CD14-positive monocyte (primary cell): ENCODE results near the gene SOX5. TPM values are rescaled to one million over a fixed set of nuclear protein-coding genes. Genes with fewer than 3 reads are reported as not detected.
"Not testable (repeated sequence)": the region's sequence is repeated elsewhere in the genome, so short reads cannot be mapped to it uniquely, and the experiment has no call there.

Experiments used
- DNase-seq, 3 donors: peaks; one replicate each; pipeline ENCODE4 v3.0.0-alpha.2; 2011 to 2022
- H2AFZ ChIP-seq: 2 replicates; pipeline ENCODE4 v1.6.0; 2012; ENCODE audit warnings: mild to moderate bottlenecking, low read depth, low read length, inconsistent platforms; ENCODE audit not compliant: insufficient read depth, poor library complexity, severe bottlenecking
- H3K27ac ChIP-seq, 2 donors: 1 replicate in 1 of 2; 2 replicates in 1 of 2; pipeline ENCODE4 v1.5.1; 2012 to 2013; ENCODE audit warnings: low read length in 2 of 2, control low read depth in 1 of 2, inconsistent platforms in 1 of 2, low read depth in 1 of 2, mild to moderate bottlenecking in 1 of 2
- H3K27me3 ChIP-seq, 2 donors: one replicate each; pipeline versions ENCODE4 v1.6.0 to v1.6.1; 2011 to 2013; ENCODE audit warnings: low read length in 2 of 2; ENCODE audit not compliant: control insufficient read depth in 2 of 2, insufficient read depth in 2 of 2
- H3K36me3 ChIP-seq, 2 donors: replicated peaks in 1 of 2; 1 replicate in 1 of 2; 2 replicates in 1 of 2; pipeline versions ENCODE4 v1.5.1 to v1.6.1; 2012 to 2013; ENCODE audit warnings: low read length in 2 of 2, control low read depth in 1 of 2, inconsistent platforms in 1 of 2, mild to moderate bottlenecking in 1 of 2; ENCODE audit not compliant: insufficient read depth in 2 of 2, control insufficient read depth in 1 of 2
- H3K4me1 ChIP-seq, 2 donors: 1 replicate in 1 of 2; 2 replicates in 1 of 2; pipeline versions ENCODE4 v1.5.1 to v1.6.1; 2012 to 2013; ENCODE audit warnings: low read length in 2 of 2, control low read depth in 1 of 2, inconsistent platforms in 1 of 2, mild to moderate bottlenecking in 1 of 2, moderate library complexity in 1 of 2; ENCODE audit not compliant: insufficient read depth in 2 of 2, control insufficient read depth in 1 of 2
- H3K4me2 ChIP-seq: replicated peaks from 2 replicates; pipeline ENCODE3; 2012; ENCODE audit warnings: low read length, moderate library complexity, mild to moderate bottlenecking; ENCODE audit not compliant: poor library complexity, severe bottlenecking; ENCODE audit errors: extremely low read depth
- H3K4me3 ChIP-seq, 3 experiments: fragments of 200-600 bp in 1 of 3; sonication (generic) in 1 of 3; replicated peaks in 1 of 3; 1 replicate in 2 of 3; 2 replicates in 1 of 3; pipeline ENCODE4 v1.5.1; 2011 to 2013; ENCODE audit warnings: low read length in 3 of 3, mild to moderate bottlenecking in 3 of 3, control low read depth in 2 of 3, low read depth in 2 of 3, inconsistent platforms in 1 of 3, moderate library complexity in 1 of 3
- H3K79me2 ChIP-seq: 2 replicates; pipeline ENCODE4 v1.6.0; 2012; ENCODE audit warnings: mild to moderate bottlenecking, control low read depth, inconsistent platforms, low read length, moderate library complexity; ENCODE audit not compliant: insufficient read depth
- H3K9ac ChIP-seq: 2 replicates; pipeline ENCODE4 v1.6.0; 2017; ENCODE audit warnings: low read length, mild to moderate bottlenecking; ENCODE audit not compliant: insufficient read depth, poor library complexity, severe bottlenecking
- H3K9me3 ChIP-seq, 2 donors: replicated peaks in 1 of 2; 1 replicate in 1 of 2; 2 replicates in 1 of 2; pipeline versions ENCODE4 v1.5.1 to v1.6.1; 2012 to 2013; ENCODE audit warnings: low read length in 2 of 2, control low read depth in 1 of 2; ENCODE audit not compliant: control insufficient read depth in 1 of 2, insufficient read depth in 1 of 2
- H4K20me1 ChIP-seq: 2 replicates; pipeline ENCODE4 v1.6.0; 2012; ENCODE audit warnings: mild to moderate bottlenecking, low read length, control low read depth, moderate library complexity; ENCODE audit not compliant: insufficient read depth
- H3K27ac Mint-ChIP-seq, 7 donors: one replicate each; pipeline ENCODE4 v1.8.0; 2020; ENCODE audit warnings: mild to moderate bottlenecking in 7 of 7, mixed read lengths in 7 of 7, moderate library complexity in 6 of 7, inconsistent platforms in 2 of 7
- H3K27me3 Mint-ChIP-seq, 3 donors: one replicate each; pipeline ENCODE4 v1.8.0; 2021 to 2022; ENCODE audit warnings: low read depth in 3 of 3, mild to moderate bottlenecking in 3 of 3, mixed read lengths in 3 of 3, moderate library complexity in 3 of 3, inconsistent platforms in 1 of 3
- H3K36me3 Mint-ChIP-seq, 2 donors: one replicate each; pipeline ENCODE4 v1.8.0; 2020; ENCODE audit warnings: mixed read lengths in 2 of 2, inconsistent platforms in 1 of 2, mild to moderate bottlenecking in 1 of 2
- H3K4me1 Mint-ChIP-seq: one replicate; pipeline ENCODE4 v1.8.0; 2020; ENCODE audit warnings: mild to moderate bottlenecking, mixed read lengths
- H3K4me3 Mint-ChIP-seq, 2 donors: one replicate each; pipeline ENCODE4 v1.8.0; 2020; ENCODE audit warnings: mild to moderate bottlenecking in 2 of 2, mixed read lengths in 2 of 2, moderate library complexity in 1 of 2
- H3K9me3 Mint-ChIP-seq, 7 donors: one replicate each; pipeline ENCODE4 v1.8.0; 2020 to 2022; ENCODE audit warnings: mixed read lengths in 7 of 7, mild to moderate bottlenecking in 6 of 7, moderate library complexity in 6 of 7, inconsistent platforms in 2 of 7
- WGBS: methylation state at CpG from one replicate; pipeline ENCODE4 v1.1.5; 2013; ENCODE audit warnings: missing lambda C conversion rate; ENCODE audit not compliant: insufficient coverage; 5-methylcytosine and 5-hydroxymethylcytosine counted together
- intact Hi-C, 2 donors: fragments of 100-400 bp; cut with micrococcal nuclease; formaldehyde crosslinking; loops; one replicate each; pipeline versions ENCODE4 v1.15.0 to v1.15.1; 2023
- polyA plus RNA-seq, 3 donors: library from polyadenylated mRNA; depleted of rRNA in 1 of 3; unstranded in 2 of 3; stranded (reverse) in 1 of 3; fragments of 300-500 nt in 2 of 3; fragments of >200 nt in 1 of 3; fragmentation: Illumina TruSeq in 2 of 3; gene quantifications; 1 replicate in 2 of 3; 2 replicates in 1 of 3; pipeline ENCODE4 v1.2.3, GENCODE V29; 2012 to 2021
- TF ChIP-seq, protein P1 (sequence below): fragments of 200-600 bp; IDR thresholded peaks from one replicate; pipeline ENCODE4 v1.8.0; 2022; ENCODE audit warnings: antibody characterized with exemption, mild to moderate bottlenecking

SOX5 gene
- polyA plus RNA-seq, 3 donors = not detected

DNA sequence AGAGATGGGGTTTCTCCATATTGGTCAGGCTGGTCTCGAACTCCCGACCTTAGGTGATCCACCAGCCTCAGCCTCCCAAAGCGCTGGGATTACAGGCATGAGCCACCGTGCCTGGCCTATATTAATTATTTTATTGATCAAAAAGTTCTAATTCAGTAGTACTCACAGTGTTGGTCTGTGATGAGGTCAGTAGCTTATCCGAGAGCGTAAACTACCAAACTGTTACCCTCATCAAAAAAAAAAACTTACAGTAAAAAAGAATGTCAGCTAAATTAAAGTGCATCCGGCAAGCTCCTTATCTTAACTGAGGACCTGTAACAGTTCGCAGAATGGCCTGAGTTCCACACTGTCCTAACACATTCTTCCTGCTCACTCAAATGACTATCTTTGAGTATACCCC, 228.2 kb downstream of the SOX5 start:
- no peak overlapping the region for H3K4me3 Mint-ChIP-seq
- H3K36me3 Mint-ChIP-seq = no peaks in the 10 kb centered on the region
- no peaks in the 10 kb centered on the region for H3K4me1 ChIP-seq
- no peak for DNase-seq
- no peaks in the 10 kb centered on the region for H4K20me1 ChIP-seq
- H3K79me2 ChIP-seq = no peaks in the 10 kb centered on the region
- TF ChIP-seq, protein P1, sequence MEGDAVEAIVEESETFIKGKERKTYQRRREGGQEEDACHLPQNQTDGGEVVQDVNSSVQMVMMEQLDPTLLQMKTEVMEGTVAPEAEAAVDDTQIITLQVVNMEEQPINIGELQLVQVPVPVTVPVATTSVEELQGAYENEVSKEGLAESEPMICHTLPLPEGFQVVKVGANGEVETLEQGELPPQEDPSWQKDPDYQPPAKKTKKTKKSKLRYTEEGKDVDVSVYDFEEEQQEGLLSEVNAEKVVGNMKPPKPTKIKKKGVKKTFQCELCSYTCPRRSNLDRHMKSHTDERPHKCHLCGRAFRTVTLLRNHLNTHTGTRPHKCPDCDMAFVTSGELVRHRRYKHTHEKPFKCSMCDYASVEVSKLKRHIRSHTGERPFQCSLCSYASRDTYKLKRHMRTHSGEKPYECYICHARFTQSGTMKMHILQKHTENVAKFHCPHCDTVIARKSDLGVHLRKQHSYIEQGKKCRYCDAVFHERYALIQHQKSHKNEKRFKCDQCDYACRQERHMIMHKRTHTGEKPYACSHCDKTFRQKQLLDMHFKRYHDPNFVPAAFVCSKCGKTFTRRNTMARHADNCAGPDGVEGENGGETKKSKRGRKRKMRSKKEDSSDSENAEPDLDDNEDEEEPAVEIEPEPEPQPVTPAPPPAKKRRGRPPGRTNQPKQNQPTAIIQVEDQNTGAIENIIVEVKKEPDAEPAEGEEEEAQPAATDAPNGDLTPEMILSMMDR = no peak
- no peak overlapping the region for H3K9ac ChIP-seq
- H3K4me2 ChIP-seq = no peak overlapping the region
- H2AFZ ChIP-seq = no peak overlapping the region
- H3K9me3 Mint-ChIP-seq = peaks cover 0 to 6% (median 2%) of the 10 kb centered on the region in 7 donors
- WGBS = 100% methylated on average over 1 of the region's 8 CpGs
- no peaks in the 10 kb centered on the region for H3K27me3 Mint-ChIP-seq
- H3K27ac Mint-ChIP-seq = no peak overlapping the region
- no peaks in the 10 kb centered on the region for H3K27me3 ChIP-seq
- no peak overlapping the region for H3K4me3 ChIP-seq
- H3K4me1 Mint-ChIP-seq = no peaks in the 10 kb centered on the region
- H3K36me3 ChIP-seq = no peaks in the 10 kb centered on the region
- intact Hi-C loops = no loop called here
- H3K9me3 ChIP-seq = no peaks in the 10 kb centered on the region
- no peak overlapping the region for H3K27ac ChIP-seq

DNA sequence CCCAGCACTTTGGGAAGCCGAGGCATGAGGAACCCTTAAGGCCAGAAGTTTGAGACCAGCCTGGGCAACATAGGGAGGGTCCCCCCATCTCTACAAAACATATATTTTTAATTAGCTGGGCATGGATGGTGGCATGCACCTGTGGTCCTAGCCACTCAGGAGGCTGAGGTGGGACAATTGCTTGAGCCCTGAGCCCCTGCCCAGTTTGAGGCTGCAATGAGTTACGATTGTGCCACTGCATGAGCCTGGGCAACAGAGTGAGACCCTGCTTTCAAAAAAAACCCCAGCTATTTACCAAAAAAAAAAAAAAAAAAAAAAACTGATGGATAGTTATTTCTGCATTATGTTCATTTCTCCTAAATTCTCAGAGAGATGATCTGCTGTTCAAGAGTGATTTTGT, 230.0 kb downstream of the SOX5 start:
- Histone ChIP-seq H3K9me3 (peaks cover 0 to 4% of the 10 kb centered on the region in 2 donors), H3K4me3 (no peak overlapping the region), H3K9ac (no peak overlapping the region), H3K27me3 (no peaks in the 10 kb centered on the region), H3K36me3 (no peaks in the 10 kb centered on the region), H3K4me2 (no peak overlapping the region), H3K79me2 (no peaks in the 10 kb centered on the region), H3K4me1 (no peaks in the 10 kb centered on the region), H4K20me1 (no peaks in the 10 kb centered on the region), H3K27ac (no peak overlapping the region), H2AFZ (no peak overlapping the region)
- Mint-ChIP-seq H3K27me3 (no peaks in the 10 kb centered on the region), H3K4me1 (no peaks in the 10 kb centered on the region), H3K9me3 (peaks cover 0 to 6% (median 1%) of the 10 kb centered on the region in 7 donors), H3K27ac (no peak overlapping the region), H3K4me3 (no peak overlapping the region), H3K36me3 (no peaks in the 10 kb centered on the region)
- DNase-seq = no peak
- TF ChIP-seq, protein P1 = no peak
- intact Hi-C loops = no loop called here
- no CpG with 5 or more reads among the region's 2 CpGs for WGBS

DNA sequence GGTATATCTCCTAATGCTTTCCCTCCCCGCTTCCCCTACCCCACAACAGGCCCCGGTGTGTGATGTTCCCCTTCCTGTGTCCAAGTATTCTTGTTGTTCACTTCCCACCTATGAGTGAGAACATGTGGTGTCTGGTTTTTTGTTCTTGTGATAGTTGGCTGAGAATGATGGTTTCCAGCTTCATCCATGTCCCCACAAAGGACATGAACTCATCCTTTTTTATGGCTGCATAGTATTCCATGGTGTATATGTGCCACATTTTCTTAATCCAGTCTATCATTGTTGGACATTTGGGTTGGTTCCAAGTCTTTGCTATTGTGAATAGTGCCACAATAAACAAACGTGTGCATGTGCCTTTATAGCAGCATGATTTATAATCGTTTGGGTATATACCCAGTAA, 239.1 kb downstream of the SOX5 start:
- H3K4me2 ChIP-seq, H3K4me1 ChIP-seq, H3K36me3 Mint-ChIP-seq, H3K9me3 ChIP-seq, H3K4me1 Mint-ChIP-seq, DNase-seq, H3K27me3 Mint-ChIP-seq, H3K79me2 ChIP-seq, H3K27ac ChIP-seq, H4K20me1 ChIP-seq, intact Hi-C loops, H3K36me3 ChIP-seq, H3K9me3 Mint-ChIP-seq, H3K27ac Mint-ChIP-seq, H3K4me3 ChIP-seq, H3K27me3 ChIP-seq, H2AFZ ChIP-seq, H3K9ac ChIP-seq, H3K4me3 Mint-ChIP-seq: not testable (repeated sequence)
- WGBS = no CpG with 5 or more reads among the region's 4 CpGs
